HUES6 (cell line): ENCODE data around the gene TECPR1.
A peak's percentile ranks its signal among the peaks of the same experiment; 100 is the strongest.

ENCODE experiments used
- H3K27ac ChIP-seq: 2 replicates; pipeline ENCODE4 v1.7.0; 2013; ENCODE audit warnings: low read depth, mild to moderate bottlenecking, low read length, inconsistent platforms
- H3K27me3 ChIP-seq: 2 replicates; pipeline ENCODE4 v1.6.1; 2013; ENCODE audit warnings: low read length; ENCODE audit not compliant: control insufficient read depth, insufficient read depth
- H3K36me3 ChIP-seq: 2 replicates; pipeline ENCODE4 v1.6.1; 2013; ENCODE audit warnings: low read length; ENCODE audit not compliant: control insufficient read depth, insufficient read depth
- H3K4me1 ChIP-seq: 2 replicates; pipeline ENCODE4 v1.6.1; 2013; ENCODE audit warnings: low read length; ENCODE audit not compliant: control insufficient read depth, insufficient read depth
- H3K4me3 ChIP-seq: 2 replicates; pipeline ENCODE4 v1.5.1; 2013; ENCODE audit warnings: low read depth, low read length
- H3K9ac ChIP-seq: one replicate; pipeline ENCODE4 v1.6.1; 2013; ENCODE audit warnings: mild to moderate bottlenecking, low read length
- H3K9me3 ChIP-seq: 2 replicates; pipeline ENCODE4 v1.6.1; 2013; ENCODE audit warnings: low read depth, low read length; ENCODE audit not compliant: control insufficient read depth, insufficient read depth

TECPR1 gene

GRCh38 chr7:98213888-98214810 lies 37.9 kb downstream of the TECPR1 start:
- H3K9ac ChIP-seq: no peak overlapping the region
- H3K27ac ChIP-seq: no peak overlapping the region
- H3K27me3 ChIP-seq: no peaks in the 10 kb centered on the region
- peaks cover 3% of the 10 kb centered on the region; the same call in 1 of the 2 replicates for H3K4me1 ChIP-seq
- no peaks in the 10 kb centered on the region for H3K9me3 ChIP-seq
- no peak overlapping the region for H3K4me3 ChIP-seq
- H3K36me3 ChIP-seq: no peaks in the 10 kb centered on the region

DNA sequence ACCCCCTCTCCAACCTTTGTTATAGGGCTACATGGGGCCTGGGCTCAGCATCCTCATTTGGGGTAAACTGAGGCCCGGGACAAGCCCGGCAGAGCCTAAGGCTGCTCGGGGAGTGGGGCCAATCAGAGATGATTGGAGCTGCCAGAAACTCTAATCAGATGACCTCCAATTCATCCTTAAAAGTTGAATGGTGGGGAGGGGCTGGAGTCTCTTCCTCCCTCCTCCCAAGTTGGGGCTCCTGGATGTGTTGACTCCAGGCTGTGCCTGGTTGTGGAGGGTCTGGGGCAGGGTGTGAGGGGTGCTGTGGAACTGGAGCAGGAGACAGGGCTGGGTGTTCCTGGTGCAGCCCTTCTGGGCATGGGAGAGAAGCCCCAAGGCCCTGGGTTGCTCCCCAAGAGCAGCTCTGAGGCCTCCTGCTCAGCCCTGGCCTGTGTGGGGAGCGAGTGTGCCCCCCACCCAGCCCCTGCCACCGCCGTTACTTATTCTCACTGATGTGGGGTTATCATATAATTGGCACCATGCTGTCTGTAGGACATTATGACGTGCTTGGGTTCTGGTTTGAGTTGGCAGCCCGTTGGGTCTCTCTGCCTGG lies 38.6 kb downstream of the TECPR1 start:
- H3K9ac ChIP-seq: no peak overlapping the region
- H3K27me3 ChIP-seq: no peaks in the 10 kb centered on the region
- no peak overlapping the region for H3K27ac ChIP-seq

GRCh38 chr7:98212532-98213041 lies 39.4 kb downstream of the TECPR1 start:
- Histone ChIP-seq H3K4me1 (peaks cover 3% of the 10 kb centered on the region; the same call in 1 of the 2 replicates), H3K9me3 (no peaks in the 10 kb centered on the region), H3K36me3 (no peaks in the 10 kb centered on the region), H3K27me3 (no peaks in the 10 kb centered on the region), H3K4me3 (no peak overlapping the region), H3K9ac (no peak overlapping the region), H3K27ac (no peak overlapping the region)

More for the DNA sequence above, 38.6 kb downstream of the TECPR1 start:
- no peaks in the 10 kb centered on the region for H3K9me3 ChIP-seq
- H3K4me3 ChIP-seq: no peak overlapping the region
- peaks cover 3% of the 10 kb centered on the region; the same call in 1 of the 2 replicates for H3K4me1 ChIP-seq
- H3K36me3 ChIP-seq: no peaks in the 10 kb centered on the region

DNA sequence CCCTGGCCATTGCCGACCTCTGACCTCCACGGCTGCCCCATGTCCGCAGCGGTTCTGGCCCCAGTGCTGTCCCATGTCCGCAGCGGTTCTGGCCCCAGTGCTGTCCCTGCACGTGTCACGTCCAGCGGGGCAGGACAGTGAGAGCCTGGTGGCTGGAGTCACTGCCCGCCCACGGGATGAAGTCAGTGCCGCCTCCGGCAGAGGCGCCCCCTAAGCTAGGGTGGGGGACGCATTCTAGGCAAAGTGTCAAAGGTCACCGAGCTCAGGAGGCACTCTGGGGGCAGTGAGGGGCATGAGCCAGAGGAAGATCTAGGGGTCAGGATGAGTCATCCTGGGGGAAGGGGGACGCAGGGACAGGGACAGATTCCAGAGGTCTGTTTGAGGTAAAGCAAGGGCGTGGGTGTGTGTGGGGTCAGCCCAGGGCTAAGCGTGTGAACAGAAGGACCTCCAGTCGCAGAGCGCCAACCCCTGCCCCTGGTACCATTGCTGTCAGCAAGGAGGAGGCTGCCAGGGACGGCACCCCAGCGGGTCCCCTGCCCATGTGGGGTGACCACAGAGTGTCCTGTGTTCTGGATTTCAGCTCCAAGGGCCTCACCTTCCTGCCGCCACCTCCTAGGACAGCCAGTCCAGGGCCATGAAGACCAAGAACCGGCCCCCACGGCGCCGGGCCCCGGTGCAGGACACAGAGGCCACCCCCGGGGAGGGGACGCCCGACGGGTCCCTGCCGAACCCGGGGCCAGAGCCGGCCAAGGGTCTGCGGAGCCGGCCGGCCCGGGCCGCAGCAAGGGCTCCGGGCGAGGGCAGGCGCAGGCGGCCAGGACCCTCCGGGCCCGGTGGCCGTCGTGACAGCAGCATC lies 40.1 kb downstream of the TECPR1 start:
- no peak overlapping the region for H3K9ac ChIP-seq
- peaks cover 3% of the 10 kb centered on the region for H3K36me3 ChIP-seq
- no peak overlapping the region for H3K27ac ChIP-seq
- no peaks in the 10 kb centered on the region for H3K9me3 ChIP-seq
- peaks cover 3% of the 10 kb centered on the region; the same call in 1 of the 2 replicates for H3K4me1 ChIP-seq
- H3K27me3 ChIP-seq: no peaks in the 10 kb centered on the region
- H3K4me3 ChIP-seq: peak overlapping the region; percentile 50

DNA sequence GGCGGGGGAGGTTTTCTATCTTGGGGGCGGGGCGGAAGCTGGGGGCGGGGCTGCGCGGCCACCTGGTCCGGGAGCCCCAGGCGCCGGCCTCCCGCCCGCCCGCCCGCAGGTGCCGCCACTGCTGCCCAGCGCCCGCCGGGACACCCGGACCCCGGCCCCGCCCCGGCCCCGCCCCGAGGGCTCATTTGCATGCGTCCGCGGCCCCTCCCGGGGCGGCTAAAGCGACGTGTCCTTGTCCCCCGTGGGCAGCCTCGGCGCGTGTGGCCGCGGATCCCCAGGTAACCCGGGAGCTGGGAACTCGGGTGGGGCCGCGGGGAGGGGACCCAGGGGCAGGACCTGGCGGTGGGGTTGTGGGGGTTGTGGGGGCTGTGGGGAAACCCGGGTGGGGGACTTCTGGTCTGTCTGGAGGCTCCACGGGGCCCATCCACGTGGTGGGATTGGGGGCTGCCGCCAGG lies 40.8 kb downstream of the TECPR1 start, which contains the start of gene BHLHA15:
TSS of gene BHLHA15 (plus strand) at position 219 of the 455 bp plus-strand sequence. CDS start 871 bp downstream, outside the sequence.
- no peak within 1 kb of the TSS for H3K9ac ChIP-seq
- H3K4me3 ChIP-seq: peak within 1 kb of the TSS; percentile 50
- peaks cover 9% of the 10 kb centered on the region for H3K36me3 ChIP-seq
- no peaks in the 10 kb centered on the region for H3K27me3 ChIP-seq
- H3K27ac ChIP-seq: no peak within 1 kb of the TSS
- peaks cover 3% of the 10 kb centered on the region; the same call in 1 of the 2 replicates for H3K4me1 ChIP-seq
- H3K9me3 ChIP-seq: no peaks in the 10 kb centered on the region

DNA sequence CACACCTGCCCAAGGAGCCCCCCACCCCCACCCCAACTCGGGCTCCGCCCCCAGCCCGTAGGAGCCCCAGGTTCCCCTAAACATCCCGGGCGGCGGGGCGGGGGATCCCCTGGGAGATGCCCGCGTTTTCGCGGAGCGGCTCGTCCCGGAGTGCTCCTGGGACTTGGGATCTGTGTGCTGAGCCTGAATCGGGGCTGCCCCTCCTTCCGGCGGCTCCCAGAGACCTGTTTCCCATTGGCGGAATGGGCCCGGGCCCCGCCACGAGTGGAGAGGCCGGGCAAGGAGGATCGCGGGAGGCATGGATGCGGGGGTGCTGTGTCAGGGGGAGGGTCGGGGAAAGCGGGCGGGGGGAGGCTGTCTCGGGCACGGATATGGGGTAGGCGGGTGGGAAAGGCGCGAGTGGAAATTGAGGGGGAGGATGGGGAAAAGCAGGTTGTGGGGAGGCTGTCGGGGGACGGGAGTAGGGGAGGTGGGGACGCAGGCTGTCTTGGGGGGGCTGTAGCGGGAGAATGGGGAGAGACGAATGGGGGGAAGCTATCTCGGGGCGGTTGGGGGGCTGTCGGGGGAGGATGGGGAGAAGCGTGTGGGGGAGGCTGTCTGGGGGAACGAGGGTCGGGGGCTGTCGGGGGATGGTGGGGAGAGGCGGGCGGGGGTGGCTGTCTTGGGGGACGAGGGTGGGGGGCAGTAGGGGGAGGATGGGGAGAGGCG lies 41.4 kb downstream of the TECPR1 start:
- H3K9ac ChIP-seq: no peak overlapping the region
- H3K27me3 ChIP-seq: no peaks in the 10 kb centered on the region
- peaks cover 3% of the 10 kb centered on the region; the same call in 1 of the 2 replicates for H3K4me1 ChIP-seq
- H3K27ac ChIP-seq: no peak overlapping the region
- H3K9me3 ChIP-seq: no peaks in the 10 kb centered on the region
- peaks cover 13% of the 10 kb centered on the region for H3K36me3 ChIP-seq
- H3K4me3 ChIP-seq: peak overlapping the region; percentile 44

DNA sequence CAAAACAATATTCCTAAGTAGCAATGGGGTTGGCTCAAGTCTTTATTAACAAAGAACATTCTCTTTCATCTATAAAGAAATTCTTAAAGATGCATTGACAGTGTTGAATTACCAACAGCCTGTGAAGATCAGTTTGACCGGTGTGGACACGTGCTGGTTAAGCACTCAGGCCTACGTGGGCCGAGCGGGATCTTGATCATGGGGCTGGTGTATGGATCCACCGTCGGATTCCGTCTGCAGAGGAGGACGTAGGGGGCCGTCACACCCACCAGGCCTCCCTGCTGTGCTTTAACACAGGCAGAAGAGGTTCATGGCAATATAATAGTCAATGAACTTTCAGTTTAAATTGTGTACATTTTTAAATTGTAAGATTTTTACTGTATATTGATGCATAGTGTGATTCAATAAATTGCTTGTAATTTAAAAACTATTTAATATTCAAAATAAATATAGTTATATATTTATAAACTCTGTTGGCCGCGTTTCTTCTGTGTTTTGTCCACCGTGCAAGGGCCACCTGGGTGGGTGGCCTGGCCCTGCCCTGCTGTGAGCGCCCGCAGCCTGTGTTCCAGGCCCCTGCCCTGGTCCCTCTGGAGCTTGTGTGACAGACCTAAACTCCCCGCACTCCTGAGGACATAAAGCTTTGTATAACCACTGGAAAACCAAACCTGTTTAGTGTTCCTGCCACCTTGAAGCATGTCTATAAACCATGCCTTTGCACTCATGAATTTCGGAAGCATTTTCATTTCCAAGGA lies 42.7 kb downstream of the TECPR1 start:
- peaks cover 18% of the 10 kb centered on the region for H3K36me3 ChIP-seq
- no peaks in the 10 kb centered on the region for H3K27me3 ChIP-seq
- no peak overlapping the region for H3K27ac ChIP-seq
- H3K9me3 ChIP-seq: no peaks in the 10 kb centered on the region
- peaks cover 3% of the 10 kb centered on the region; the same call in 1 of the 2 replicates for H3K4me1 ChIP-seq
- no peak overlapping the region for H3K4me3 ChIP-seq
- H3K9ac ChIP-seq: no peak overlapping the region

- Histone ChIP-seq H3K4me1 (peaks cover 2% of the 10 kb centered on the region; the same call in 1 of the 2 replicates), H3K9me3 (no peaks in the 10 kb centered on the region), H3K36me3 (peaks cover 22% of the 10 kb centered on the region), H3K27ac (no peak overlapping the region), H3K4me3 (no peak overlapping the region), H3K27me3 (no peaks in the 10 kb centered on the region), H3K9ac (no peak overlapping the region)
These were observed 45.3 kb downstream of the TECPR1 start for GRCh38 chr7:98206451-98207330.
